Keratinocyte (primary cell): Measurements from ENCODE around the gene NOX3. TPM values are rescaled to one million over a fixed set of nuclear protein-coding genes. Genes with fewer than 3 reads are reported as not detected.

Source experiments
- DNase-seq: peaks from one replicate; pipeline ENCODE4 v3.0.0-alpha.2; 2011; ENCODE audit warnings: low read depth, missing footprints, low spot score
- FAIRE-seq: peaks from 2 replicates; lab custom pipeline; 2011; peaks lifted over from hg19 to GRCh38; lab: Jason Lieb, UNC
- H2AFZ ChIP-seq: 2 replicates; pipeline ENCODE4 v1.6.0; 2012; ENCODE audit warnings: low read length, control low read depth, inconsistent platforms; ENCODE audit not compliant: control insufficient read depth
- H3K27ac ChIP-seq: 2 replicates; pipeline ENCODE4 v1.5.1; 2011; ENCODE audit warnings: low read length; ENCODE audit not compliant: control insufficient read depth, insufficient read depth
- H3K27me3 ChIP-seq: 3 replicates; pipeline ENCODE4 v1.6.0; 2011; ENCODE audit warnings: low read length; ENCODE audit not compliant: control insufficient read depth, insufficient read depth; ENCODE audit errors: extremely low read depth
- H3K36me3 ChIP-seq, 2 experiments: 2 replicates in 1 of 2; 3 replicates in 1 of 2; pipeline ENCODE4 v1.5.1; 2011; ENCODE audit warnings: low read length in 2 of 2, mild to moderate bottlenecking in 1 of 2; ENCODE audit not compliant: control insufficient read depth in 2 of 2, insufficient read depth in 2 of 2; ENCODE audit errors: extremely low read depth in 1 of 2
- H3K4me1 ChIP-seq: 3 replicates; pipeline ENCODE4 v1.5.1; 2011; ENCODE audit warnings: low read length; ENCODE audit not compliant: control insufficient read depth, insufficient read depth; ENCODE audit errors: extremely low read depth
- H3K4me2 ChIP-seq: 3 replicates; pipeline ENCODE4 v1.6.0; 2011; ENCODE audit warnings: low read depth, low read length; ENCODE audit not compliant: control insufficient read depth, insufficient read depth; ENCODE audit errors: extremely low read depth
- H3K4me3 ChIP-seq, 3 experiments: fragments of 200-600 bp in 1 of 3; sonication (generic) in 1 of 3; 2 replicates in 2 of 3; 3 replicates in 1 of 3; pipeline ENCODE4 v1.5.1; 2011 to 2016; ENCODE audit warnings: low read length in 3 of 3, mild to moderate bottlenecking in 3 of 3, control low read depth in 2 of 3, inconsistent platforms in 1 of 3, low read depth in 1 of 3, mixed read lengths in 1 of 3, mixed run types in 1 of 3, moderate library complexity in 1 of 3; ENCODE audit not compliant: control insufficient read depth in 2 of 3, insufficient read depth in 2 of 3; ENCODE audit errors: extremely low read depth in 1 of 3
- H3K79me2 ChIP-seq: 2 replicates; pipeline ENCODE4 v1.6.0; 2012; ENCODE audit warnings: low read length; ENCODE audit not compliant: control insufficient read depth, insufficient read depth
- H3K9ac ChIP-seq: 3 replicates; pipeline ENCODE4 v1.6.0; 2011; ENCODE audit warnings: low read length; ENCODE audit not compliant: control insufficient read depth, insufficient read depth; ENCODE audit errors: extremely low read depth
- H3K9me1 ChIP-seq: 3 replicates; pipeline ENCODE4 v1.6.0; 2011; ENCODE audit warnings: low read length; ENCODE audit not compliant: control insufficient read depth, insufficient read depth; ENCODE audit errors: extremely low read depth
- H3K9me3 ChIP-seq: 2 replicates; pipeline ENCODE4 v1.5.1; 2012; ENCODE audit warnings: low read depth, low read length; ENCODE audit not compliant: control insufficient read depth
- H4K20me1 ChIP-seq: 3 replicates; pipeline ENCODE4 v1.6.0; 2011; ENCODE audit warnings: low read length; ENCODE audit not compliant: control insufficient read depth, insufficient read depth; ENCODE audit errors: extremely low read depth
- CTCF ChIP-seq, 3 experiments: IDR thresholded peaks in 1 of 3; conservative IDR thresholded peaks in 1 of 3; optimal IDR thresholded peaks in 1 of 3; 2 replicates in 2 of 3; 3 replicates in 1 of 3; pipeline versions ENCODE3 to v1.5.1; 2011; ENCODE audit warnings: low read length in 3 of 3, mild to moderate bottlenecking in 3 of 3, moderate library complexity in 2 of 3, control low read depth in 1 of 3, inconsistent platforms in 1 of 3; ENCODE audit not compliant: insufficient read depth in 2 of 3; ENCODE audit errors: extremely low read depth in 1 of 3
- EZH2 ChIP-seq: IDR thresholded peaks from one replicate; pipeline ENCODE4 v1.6.1; 2012; ENCODE audit warnings: inconsistent platforms, mild to moderate bottlenecking, low read length, moderate library complexity
- dilution Hi-C: fragments of 300-500 bp; cut with MboI; formaldehyde crosslinking; loops from one replicate; pipeline ENCODE4 v1.7.0; 2020; ENCODE audit warnings: low sequenced_read_pairs; ENCODE audit not compliant: extremely low pct_ligation_motif_present
- polyA plus RNA-seq, 5 experiments: library from polyadenylated mRNA; depleted of rRNA in 3 of 5; stranded (reverse) in 3 of 5; stranded (forward) in 1 of 5; unstranded in 1 of 5; fragments of >200 nt; gene quantifications; 1 replicate in 1 of 5; 2 replicates in 3 of 5; 3 replicates in 1 of 5; pipeline versions ENCODE4 v1.2.1 to v1.2.3, GENCODE V29; 2011 to 2012; ENCODE audit warnings: missing spikeins in 2 of 5, low read depth in 1 of 5, low replicate concordance in 1 of 5

Gene NOX3
- polyA plus RNA-seq, 1 donor (not counting 4 experiments of a cell fraction or from before 2014, with no cell fraction given): not detected

GRCh38 chr6:155429321-155429893 is 26.2 kb downstream of the NOX3 start:
- Histone ChIP-seq H4K20me1 (no peaks in the 10 kb centered on the region), H3K9ac (no peak overlapping the region), H3K36me3 (no peaks in the 10 kb centered on the region), H3K27me3 (no peaks in the 10 kb centered on the region), H3K4me3 (no peak overlapping the region), H3K27ac (no peak overlapping the region), H2AFZ (no peak overlapping the region), H3K4me2 (no peak overlapping the region), H3K4me1 (no peaks in the 10 kb centered on the region), H3K79me2 (no peaks in the 10 kb centered on the region), H3K9me3 (no peaks in the 10 kb centered on the region), H3K9me1 (no peaks in the 10 kb centered on the region)
- dilution Hi-C loops: no loop called here
- DNase-seq: no peak
- FAIRE-seq: no peak
- TF ChIP-seq EZH2 (no peak), CTCF (optimal IDR thresholded peaks at IDR 0.05 in 1 of 3, IDR thresholded peaks at IDR 0.05 in 1 of 3, conservative IDR thresholded peaks at IDR 0.05 in 1 of 3; ENCODE audit: extremely low read depth in 1 of 3, insufficient read depth in 2 of 3, low read length in 3 of 3) (no peak)

- H3K9me3 ChIP-seq: no peaks in the 10 kb centered on the region
- DNase-seq (no peak), FAIRE-seq (peak; percentile 51)
- no peaks in the 10 kb centered on the region for H3K4me1 ChIP-seq
- H3K27me3 ChIP-seq: no peaks in the 10 kb centered on the region
- H3K27ac ChIP-seq: no peak overlapping the region
- no peaks in the 10 kb centered on the region for H3K9me1 ChIP-seq
- dilution Hi-C loops: no loop called here
- TF ChIP-seq CTCF (optimal IDR thresholded peaks at IDR 0.05 in 1 of 3, IDR thresholded peaks at IDR 0.05 in 1 of 3, conservative IDR thresholded peaks at IDR 0.05 in 1 of 3; ENCODE audit: extremely low read depth in 1 of 3, insufficient read depth in 2 of 3, low read length in 3 of 3): no peak
- TF ChIP-seq EZH2: no peak
- no peaks in the 10 kb centered on the region for H3K36me3 ChIP-seq
- peak overlapping the region; percentile 2 for H2AFZ ChIP-seq
- no peak overlapping the region for H3K4me3 ChIP-seq
- no peaks in the 10 kb centered on the region for H4K20me1 ChIP-seq
- H3K9ac ChIP-seq: no peak overlapping the region
- H3K79me2 ChIP-seq: no peaks in the 10 kb centered on the region
- no peak overlapping the region for H3K4me2 ChIP-seq
Measured at GRCh38 chr6:155426408-155426945, 29.2 kb downstream of the NOX3 start.
